Astrocyte of the hippocampus (primary cell): ENCODE data around the gene MYDGF.
"Not testable (repeated sequence)": the region's sequence is repeated elsewhere in the genome, so short reads cannot be mapped to it uniquely, and the experiment has no call there.

Experiments used
- DNase-seq: peaks from one replicate; pipeline ENCODE4 v3.0.0; 2011; ENCODE audit warnings: low read depth, low spot score

MYDGF gene

DNA sequence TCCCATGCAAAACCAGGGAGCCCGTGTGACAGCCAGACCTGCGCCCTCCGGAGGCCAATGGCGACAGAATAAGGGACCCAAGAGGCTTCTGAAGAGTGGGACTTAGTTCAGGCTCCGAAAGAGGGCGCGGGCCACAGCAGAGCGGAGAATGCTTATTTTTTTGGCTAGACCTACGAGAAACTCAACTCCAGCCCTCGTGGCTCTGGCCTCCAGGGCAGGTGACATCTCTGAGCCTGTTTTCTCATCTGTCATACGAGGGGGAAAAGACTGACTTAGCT is 30.5 kb upstream of the MYDGF start:
- DNase-seq = no peak

DNA sequence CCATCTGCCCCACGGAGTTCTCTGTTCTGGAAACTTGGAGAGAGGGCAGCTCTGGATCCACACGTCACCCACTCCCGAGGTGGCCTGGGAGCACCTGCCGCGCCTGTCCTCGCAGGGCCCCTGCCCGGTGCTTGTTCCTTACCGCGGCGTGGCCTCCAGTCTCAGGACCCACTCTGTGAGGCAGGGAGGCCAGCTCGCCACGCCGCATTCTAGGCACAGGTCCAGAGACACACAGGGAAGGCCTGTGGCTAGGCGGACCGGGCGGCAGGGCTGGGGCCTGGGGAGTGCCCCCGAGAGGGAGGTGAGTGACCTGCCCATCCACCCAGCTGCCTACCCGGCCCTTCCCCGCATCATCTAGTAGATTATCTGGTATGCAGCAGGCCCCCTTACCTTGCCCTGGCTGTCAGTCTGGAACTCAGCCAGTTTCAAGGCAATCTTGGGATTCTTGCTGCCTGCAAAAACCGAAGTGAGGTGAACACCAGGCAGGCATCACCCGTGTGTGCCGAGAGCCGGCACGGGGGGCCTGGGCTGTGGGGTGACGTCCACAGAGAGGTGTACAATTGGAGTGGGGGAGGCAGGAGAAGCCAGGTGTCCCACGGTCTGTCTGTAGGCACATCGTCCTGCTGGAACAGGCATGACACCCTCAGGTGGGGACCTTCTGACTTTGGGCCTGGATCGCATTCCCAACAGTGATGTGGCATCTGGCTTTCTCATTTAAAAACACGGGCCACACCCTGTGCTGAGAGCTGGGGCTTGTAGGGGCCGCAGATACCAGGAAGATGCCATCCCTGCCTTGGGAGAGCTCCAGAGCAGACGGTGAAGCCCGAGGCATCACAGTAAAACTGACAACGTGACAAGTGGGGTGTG is 29.9 kb upstream of the MYDGF start:
- no peak for DNase-seq

DNA sequence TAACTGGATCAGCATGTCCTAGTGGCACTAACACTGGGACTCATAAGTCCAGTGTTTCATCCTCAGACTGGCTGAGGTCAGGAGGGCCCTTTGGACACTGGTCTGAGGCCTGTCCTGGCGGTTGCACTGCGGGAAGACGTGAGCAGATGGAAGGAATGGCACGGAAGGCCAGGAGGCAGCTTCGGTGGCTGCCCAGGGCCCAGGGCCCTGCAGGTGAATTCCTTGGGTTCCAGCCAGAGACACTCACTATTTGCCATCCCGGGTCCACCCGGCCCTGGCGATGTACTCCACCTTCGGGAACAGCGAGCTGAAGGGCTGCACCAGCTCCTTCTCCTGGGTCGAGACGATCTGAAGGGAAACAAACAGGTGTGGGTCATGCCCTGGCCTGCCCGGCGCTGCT is 27.2 kb upstream of the MYDGF start:
- no peak for DNase-seq

DNA sequence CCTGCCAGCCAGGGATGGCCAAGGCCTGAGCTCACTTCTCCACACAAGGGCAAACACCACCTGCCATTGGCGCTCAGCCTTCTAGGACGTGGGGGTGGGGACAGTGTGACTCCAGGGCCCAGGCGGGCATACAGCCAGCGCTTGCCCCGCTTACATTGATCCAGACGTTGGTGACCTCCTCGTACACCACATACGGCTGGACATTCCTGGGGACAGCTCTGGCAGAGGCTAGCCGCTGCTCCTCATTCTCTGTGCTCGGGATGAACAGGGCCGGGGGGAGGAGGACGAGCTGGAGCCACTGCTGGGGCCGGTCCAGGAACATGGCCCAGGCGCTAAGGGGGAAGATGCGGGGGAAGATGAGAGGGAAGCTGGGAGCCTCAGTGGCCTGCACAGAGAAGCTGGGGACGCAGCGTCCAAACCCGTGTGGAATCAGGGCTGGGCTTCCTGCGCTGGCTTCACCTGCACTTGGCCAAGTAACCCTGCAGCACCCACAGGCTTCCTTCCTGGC is 25.1 kb upstream of the MYDGF start:
- DNase-seq = no peak

DNA sequence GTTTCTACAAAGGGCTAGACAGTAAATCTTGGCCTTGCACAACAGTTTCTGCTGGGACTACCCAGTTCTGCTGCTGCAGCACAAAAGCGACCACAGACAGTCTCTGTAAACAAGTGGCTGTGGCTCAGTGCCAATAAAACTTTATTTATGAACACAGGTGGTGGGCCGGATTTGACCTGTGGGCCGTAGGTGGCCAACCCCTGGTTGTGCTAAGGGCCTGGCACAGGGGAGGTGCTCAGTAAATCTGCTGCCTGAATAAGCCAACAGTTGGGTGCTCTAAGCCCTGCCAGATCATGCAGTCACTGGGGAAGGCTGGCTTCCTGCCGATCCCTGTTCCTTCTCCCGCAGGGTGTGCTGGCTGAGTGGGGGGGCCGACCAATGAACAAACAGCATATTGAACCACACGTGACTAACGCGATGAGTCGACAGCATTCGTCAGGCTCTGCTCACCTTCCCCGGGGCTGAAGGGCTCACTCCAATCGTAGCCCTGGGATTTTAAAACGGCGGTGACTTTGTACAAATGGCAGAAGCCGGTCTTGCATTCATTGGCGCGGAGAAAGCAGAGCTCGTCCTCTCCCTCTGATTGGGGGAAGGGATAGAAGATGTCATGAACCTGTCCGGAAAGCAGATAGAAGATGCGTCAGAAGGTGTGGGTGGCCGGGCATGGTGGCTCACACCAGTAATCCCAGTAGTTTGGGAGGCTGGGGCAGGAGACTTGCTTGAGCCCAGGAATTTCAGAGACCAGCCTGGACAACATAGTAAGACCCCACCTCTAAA is 24.3 kb upstream of the MYDGF start:
- DNase-seq = peak; percentile 98

DNA sequence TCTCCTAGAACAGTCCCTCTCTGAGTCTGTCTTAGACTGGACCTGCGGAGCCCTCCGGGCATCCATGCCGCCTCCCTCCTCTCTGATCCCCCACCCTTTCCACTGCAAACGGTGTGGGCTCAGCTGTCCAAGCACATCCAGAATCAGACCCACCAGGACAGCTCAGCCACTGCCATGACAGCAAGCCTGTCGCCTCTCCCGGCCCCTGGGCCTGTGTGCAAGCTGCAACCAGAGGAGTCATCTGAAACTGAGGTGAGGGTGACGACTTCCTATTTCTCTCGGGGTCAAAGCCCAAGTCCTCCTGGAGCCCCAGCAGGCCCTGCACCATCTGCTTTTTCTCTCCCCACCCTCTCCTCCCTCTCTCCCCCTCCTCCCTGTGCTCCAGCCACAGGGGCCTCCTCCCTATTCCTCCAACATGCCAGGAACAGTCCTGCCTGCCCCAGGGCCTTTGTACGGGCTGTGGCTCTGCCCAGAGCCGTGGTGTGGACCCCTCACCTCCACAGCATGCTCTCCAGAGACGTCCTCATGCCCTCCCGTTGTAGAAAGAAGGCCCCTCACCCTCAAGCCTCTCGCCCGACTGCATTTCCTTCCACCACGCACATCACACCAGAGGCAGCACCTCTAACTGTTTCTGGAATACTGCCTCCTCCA is 23.5 kb upstream of the MYDGF start:
- no peak for DNase-seq

DNA sequence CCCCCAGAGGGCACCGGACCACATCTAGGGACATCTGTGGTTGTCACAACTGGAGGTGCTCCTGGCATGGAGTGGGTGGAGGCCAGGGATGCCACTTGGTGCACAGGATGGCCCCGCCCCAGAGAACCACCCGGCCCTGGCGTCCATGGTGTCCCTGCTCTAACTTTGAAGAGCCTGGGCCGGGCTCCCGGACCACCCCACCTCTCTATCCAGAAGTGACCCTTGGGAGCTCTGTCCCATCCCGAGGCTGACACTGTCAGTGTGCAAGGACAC is 22.9 kb upstream of the MYDGF start:
- no peak for DNase-seq

DNA sequence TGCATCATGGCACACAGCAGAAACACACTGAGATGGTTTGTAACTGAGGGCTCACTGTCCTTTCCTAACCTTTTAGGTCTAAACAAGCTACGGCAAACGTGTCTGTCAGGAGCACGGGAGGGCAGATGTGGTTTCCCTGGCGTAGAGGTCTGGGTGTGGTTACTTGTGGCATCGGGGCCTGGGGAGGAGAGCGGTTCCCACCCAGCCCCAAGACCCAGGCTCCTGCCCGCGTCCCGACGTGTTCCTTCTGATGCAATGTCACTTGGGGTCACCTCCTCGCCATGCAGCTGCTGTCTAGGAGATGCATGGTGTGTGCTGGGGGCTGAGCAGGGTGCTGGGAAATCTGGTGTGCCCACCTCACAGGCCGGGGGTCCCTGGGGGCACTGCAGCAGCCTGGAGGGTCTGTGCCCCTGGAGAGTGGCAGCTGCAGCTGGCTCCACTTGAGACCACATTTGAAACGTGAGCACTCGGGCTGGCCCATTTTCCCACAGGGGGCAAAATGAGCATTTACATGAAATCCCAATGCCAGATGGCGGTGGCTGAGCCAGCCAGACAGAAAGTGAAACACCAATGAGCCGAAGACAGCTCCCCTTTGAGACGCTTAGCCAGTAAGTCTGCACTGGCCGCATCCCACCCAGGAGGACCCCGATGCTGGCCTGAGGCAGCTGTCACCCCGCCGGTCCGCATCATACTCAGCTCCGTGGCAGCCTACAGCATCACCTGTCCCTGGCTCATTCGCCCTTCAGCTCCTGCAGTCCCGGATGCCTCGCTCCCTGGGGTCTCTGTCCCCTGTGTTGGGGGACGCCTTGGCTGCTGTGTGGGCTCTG is 22.3 kb upstream of the MYDGF start:
- no peak for DNase-seq

DNA sequence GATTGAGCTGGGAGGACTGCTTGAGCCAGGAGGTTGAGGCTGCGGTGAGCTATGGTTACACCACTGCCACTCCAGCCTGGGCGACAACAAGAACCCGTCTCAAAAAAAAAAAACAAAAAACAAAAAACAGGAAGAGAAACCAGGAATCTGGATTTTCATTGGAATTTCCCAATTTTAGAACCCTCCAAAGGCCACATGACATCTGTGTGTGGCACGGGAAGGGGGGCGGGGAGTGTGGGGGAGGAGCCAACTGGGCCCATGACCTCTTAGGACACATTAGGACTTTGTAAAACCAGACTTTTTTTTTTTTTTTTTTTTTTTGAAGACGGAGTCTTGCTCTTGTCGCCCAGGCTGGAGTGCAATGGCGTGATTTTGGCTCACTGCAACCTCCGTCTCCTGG is 21.2 kb upstream of the MYDGF start:
- no peak for DNase-seq

DNA sequence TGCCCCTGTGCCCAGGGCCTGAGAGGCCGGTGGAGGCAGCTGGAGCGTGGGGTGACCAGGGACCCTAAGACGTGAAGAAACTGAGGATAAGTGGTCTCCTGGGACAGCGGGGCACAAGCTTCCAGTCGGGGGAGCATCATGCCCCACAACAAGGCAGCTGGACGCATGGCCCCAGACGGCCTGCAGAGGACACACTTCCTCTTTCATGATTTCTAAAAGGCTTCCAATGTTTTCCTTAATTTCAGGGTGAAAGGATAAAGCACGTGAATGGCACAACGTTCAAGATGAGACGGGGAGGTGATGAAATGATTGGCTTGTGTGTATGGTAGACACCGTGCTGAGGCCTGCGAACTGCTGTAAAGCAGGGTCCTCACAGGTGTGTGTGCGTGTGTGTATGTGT is 20.2 kb upstream of the MYDGF start:
- no peak for DNase-seq

DNA sequence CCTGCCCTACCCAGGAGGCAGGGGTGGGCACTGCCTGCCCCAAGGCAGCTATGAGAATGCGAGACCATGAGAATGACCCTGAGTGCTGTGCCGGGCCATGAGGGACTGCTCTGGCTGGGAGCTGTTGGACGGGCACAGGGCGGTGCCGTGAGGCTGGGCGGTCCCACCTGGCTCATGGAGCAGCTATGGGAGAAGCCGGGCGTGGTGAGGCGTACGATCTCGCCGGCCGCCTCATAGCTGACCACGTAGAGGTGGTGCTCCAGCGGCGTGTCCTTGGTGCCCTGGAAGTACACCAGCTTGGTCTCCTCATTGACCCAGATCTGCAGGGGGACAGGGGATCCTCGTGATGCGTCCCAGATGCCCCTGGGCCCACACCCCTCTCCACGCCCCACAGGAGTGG is 19.3 kb upstream of the MYDGF start:
- no peak for DNase-seq

DNA sequence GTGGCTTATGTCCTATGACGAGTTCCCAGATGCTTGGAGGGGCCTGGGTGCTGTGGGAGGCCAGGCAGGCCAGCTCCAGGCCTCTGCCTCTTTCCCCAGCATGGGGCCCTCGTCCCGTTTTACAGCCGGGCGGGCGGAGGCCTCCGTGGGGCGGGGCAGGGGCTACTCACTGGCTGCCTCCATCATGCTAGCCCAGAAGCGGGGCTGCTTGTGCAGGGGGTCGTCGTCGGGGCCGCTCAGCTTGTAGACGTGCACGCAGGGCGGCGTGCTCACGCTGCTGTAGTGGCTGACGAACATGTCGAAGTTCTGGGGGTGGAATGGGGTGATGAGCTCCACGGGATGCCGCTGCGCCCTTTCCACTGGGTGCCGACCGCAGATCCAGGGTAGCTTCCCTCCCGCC is 18.4 kb upstream of the MYDGF start:
- DNase-seq = no peak

DNA sequence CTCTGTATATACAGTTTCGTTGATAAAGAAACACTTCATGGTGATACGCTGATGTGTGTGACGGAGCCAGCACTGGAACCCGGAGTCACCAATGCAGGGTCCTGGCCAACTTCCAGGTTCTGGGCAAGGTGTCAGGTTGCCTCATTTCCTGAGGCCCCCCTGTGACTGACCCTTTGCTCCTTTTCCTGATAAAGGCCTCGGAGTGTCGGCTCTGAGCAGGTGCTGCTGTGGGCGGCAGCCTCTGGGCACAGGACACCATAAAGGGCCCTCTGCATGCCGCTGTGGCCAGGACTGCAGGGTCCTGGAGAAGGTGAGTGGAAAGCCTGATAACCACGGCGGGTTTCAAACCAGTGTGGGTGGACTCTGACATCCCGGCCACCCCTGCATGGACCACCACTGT is 17.3 kb upstream of the MYDGF start:
- DNase-seq = no peak

DNA sequence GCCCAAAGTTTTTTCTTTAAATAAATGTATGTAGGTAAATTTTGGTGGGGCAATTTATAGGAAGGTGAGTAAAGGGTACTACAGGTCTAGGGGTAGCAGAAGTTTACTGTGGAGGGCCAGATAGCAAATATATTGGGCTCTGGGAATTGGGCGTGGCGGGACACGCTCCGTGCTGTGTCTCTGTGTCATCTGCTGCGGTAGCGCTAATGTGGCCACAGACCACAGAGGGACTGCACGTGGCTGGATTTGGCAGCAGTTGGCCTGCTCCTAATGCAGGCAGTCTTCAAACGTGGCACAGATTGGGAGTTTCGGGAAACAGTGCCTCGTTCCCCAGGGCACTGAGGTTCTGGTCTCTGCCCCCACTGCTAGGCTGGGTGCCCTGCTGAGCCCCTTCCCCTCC is 16.6 kb upstream of the MYDGF start:
- DNase-seq = no peak

DNA sequence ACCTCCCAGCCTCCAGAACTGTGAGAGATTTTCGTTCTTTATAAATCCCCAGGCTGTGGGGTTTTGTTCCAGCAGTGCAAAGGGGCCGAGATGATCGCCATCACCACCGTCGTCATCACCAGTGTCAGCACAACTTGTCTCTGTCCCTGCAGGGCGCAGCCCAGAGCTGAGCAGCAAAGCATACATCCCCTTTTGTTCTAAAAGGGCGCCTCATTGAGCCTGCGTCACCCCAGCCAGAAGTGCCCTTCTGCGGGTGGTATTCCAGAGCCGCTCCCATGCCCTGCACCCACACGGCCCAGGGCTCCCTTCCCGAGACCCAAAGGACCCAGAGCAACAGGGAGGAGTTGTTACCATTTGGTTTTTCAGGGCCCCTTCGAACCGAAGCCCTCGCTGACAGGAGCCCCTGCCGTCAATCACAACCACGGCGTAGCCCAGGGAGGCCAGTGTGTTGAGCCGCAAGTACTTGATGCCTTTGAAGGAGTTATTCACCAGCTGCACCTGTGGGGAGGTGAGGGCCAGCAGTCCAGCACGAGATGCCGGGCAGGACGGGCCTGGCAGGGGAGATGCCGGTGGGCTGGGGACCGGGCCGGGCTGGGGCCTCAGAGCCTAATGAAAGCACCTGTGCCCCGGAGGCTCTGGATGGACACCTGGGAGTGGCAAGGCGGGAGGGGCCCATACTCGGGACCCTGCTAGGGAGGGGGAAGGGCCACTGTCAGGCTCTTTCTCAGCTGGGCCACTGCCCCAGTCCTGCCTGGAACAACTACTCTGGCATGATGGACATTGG is 14.4 kb upstream of the MYDGF start:
- no peak for DNase-seq

DNA sequence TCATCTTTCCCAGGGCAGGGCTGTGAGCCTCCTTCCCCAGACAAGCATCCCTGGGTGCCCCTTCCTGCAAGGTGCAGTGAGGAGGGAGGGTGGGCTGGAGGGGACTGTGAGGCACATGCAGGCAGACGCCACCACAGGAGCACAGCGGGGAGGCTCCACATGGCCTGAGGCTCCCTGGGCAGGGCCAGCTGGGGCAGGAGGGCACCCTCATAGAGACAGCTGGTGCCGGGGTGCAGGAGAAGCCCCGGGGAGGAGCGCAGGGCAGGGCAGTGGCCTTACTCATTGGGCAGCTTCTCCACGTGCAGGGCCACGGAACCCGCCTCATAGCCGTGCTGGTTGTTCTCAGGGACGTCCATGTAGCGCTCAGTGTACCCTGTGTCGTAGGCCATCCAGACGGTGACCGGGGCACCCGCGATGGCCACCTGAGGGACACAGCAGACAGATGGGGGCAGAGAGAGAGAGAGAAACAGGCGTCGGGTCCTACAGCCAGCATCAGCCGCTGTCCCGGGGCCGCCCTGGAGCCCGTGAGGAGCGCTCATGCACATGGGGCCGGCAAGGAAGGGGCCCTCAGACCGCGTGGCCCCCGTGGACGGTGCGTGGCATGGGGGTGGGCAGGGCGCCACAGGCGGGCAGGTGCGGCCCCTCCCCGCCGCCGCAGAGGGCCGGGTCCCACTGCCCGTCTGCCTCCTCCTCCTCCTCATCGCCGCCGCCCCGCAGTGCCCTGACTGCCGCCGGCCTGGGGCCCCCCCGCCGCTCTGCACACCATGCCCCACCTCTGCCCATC is 12.5 kb upstream of the MYDGF start:
- DNase-seq = no peak

DNA sequence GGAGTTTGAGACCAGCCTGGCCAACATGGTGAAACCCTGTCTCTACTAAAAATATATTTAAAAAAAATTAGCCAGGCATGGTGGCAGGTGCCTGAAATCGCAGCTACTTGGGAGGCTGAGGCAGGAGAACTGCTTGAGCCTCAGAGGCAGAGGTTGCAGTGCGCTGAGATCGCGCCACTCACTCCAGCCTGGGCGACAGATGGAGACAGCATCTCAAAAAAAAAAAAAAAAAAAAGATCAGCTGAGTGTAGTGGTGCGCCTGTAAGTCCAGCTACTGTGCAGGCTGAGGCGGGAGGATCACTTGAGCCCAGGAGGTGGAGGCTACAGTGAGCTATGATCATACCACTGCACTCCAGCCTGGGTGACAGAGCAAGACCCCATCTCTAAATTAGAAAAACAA is 9.9 kb upstream of the MYDGF start:
- not testable (repeated sequence) for DNase-seq

DNA sequence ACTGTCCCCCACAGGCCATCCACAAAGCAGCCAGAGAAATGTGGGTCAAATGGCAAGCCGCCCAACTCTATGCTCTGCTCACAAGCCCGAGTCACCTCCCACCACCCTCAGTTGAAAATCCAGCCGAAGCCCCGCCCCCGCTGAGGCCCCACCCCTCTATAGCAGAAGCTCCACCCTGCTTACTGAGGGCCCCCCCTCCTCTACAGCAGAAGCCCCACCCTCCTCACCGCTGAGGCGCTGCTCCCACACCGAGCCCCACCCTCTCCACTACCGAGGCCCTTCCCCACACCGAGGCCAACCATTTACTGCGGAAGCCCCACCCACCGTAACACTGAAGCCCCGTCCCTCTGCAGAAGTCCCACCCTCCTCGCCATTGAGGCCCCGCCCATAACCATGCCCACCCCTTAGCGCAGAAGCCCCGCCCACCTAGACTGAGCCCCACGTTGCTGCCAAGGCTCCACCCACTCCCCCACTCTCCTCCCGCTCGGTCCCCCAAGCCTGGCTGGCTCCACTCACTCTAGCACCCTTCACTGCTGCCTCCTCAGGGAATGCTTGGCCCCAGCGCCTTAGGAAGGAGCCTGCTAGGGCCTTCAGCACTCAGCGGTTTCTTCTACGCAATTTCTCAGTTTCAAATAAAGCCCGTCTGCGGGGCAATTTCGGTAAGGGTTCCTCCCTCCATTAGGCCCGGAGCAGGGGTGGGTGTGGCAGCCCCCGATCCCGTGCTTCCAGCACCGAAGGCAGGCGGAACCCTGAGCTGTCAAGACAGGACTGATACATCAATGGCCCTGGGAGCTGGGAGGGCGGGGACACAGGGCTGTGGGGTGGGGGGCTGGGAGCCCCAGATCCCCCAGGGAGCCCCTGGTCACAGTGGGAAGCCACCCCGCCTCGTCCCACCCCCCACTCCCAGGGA is 9.0 kb upstream of the MYDGF start:
- peak; percentile 23 for DNase-seq

DNA sequence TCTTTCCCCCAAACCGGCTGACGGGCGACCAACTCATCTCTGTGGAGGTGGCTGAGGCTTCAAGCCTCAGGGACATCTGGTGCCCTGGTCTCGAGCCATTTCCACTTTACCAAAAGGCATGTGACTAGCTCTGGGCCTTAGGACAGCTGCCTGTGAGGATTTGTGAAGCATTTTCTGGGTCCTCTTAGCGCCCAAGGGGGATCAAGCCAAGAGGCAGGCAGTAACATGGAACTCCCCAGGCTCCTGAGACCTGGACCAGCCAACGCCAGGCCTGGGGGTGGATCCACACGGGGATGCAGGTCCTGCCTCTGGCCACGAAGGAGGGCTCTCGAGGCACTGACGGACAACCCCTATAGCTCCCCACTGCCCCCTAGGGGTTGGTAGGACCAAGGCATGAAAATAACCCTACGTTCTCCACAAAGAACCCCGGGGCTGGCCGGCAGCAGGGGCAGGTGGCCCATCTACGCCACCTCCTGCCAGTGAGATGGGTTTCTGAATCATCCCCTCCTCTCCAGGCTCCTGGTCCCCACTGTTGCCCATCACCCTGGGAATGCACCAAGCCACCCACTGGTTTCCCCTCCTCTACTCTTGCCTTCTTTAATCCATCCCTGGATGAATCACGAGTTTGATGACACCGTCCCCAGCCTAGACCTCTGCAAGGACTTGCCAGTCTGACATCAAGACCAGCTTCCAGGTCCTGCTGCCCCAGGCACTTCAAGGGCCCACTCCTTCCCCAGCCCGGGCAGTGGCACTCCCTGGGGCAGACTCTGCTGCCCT is 7.0 kb upstream of the MYDGF start:
- DNase-seq = peak; percentile 56
